PC-9 (cell line): ENCODE measurements around the gene KAZALD1.

ENCODE experiments used
- CTCF ChIP-seq: fragments of 200-600 bp; sonication (generic); conservative IDR thresholded peaks from 2 replicates; pipeline ENCODE4 v1.6.1; 2017; ENCODE audit warnings: mixed run types, antibody characterized with exemption, mild to moderate bottlenecking, moderate library complexity
- EZH2 ChIP-seq: fragments of 200-600 bp; sonication (generic); IDR thresholded peaks from 2 replicates; pipeline ENCODE4 v1.8.0; 2017; ENCODE audit warnings: antibody characterized with exemption, low read depth

GRCh38 chr10:101036726-101037125, 25.1 kb upstream of the KAZALD1 start:
- TF ChIP-seq CTCF (no peak), EZH2 (no peak)
